Brain pericyte (primary cell): ENCODE measurements around the gene PLEKHG5.

ENCODE experiments used
- DNase-seq: peaks from one replicate; pipeline ENCODE4 v3.0.0-alpha.2; 2012; ENCODE audit warnings: low read depth, low spot score

Gene PLEKHG5

GRCh38 chr1:6477039-6477820 lies 14.2 kb downstream of the PLEKHG5 start:
- no peak for DNase-seq

GRCh38 chr1:6476483-6476882 lies 15.0 kb downstream of the PLEKHG5 start:
- DNase-seq = no peak

GRCh38 chr1:6475381-6476133 lies 15.9 kb downstream of the PLEKHG5 start:
- DNase-seq = no peak

- DNase-seq = no peak
Observed at GRCh38 chr1:6474815-6475282, 16.6 kb downstream of the PLEKHG5 start.

GRCh38 chr1:6473974-6474814 lies 17.3 kb downstream of the PLEKHG5 start:
- no peak for DNase-seq

GRCh38 chr1:6473156-6473555 lies 18.3 kb downstream of the PLEKHG5 start:
- DNase-seq = no peak

GRCh38 chr1:6472391-6472790 lies 19.1 kb downstream of the PLEKHG5 start:
- no peak for DNase-seq

GRCh38 chr1:6471970-6472368 lies 19.5 kb downstream of the PLEKHG5 start:
- DNase-seq = no peak

GRCh38 chr1:6471086-6471969 lies 20.1 kb downstream of the PLEKHG5 start:
- no peak for DNase-seq

GRCh38 chr1:6470132-6471085 lies 21.1 kb downstream of the PLEKHG5 start:
- DNase-seq = no peak

GRCh38 chr1:6468729-6469461 lies 22.6 kb downstream of the PLEKHG5 start:
- DNase-seq = no peak

GRCh38 chr1:6467744-6468688 lies 23.5 kb downstream of the PLEKHG5 start:
- no peak for DNase-seq

GRCh38 chr1:6467224-6467623 lies 24.2 kb downstream of the PLEKHG5 start:
- no peak for DNase-seq

- DNase-seq = no peak
Observed at GRCh38 chr1:6466751-6467150, 24.7 kb downstream of the PLEKHG5 start.

GRCh38 chr1:6466023-6466422 lies 25.4 kb downstream of the PLEKHG5 start, which contains the start of gene TNFRSF25:
TNFRSF25 (minus strand) TSS chr1:6466173; CDS start chr1:6466107, 66 bp downstream.
- DNase-seq = no peak

GRCh38 chr1:6465461-6466005 lies 25.9 kb downstream of the PLEKHG5 start:
- no peak for DNase-seq

- no peak for DNase-seq
Observed at GRCh38 chr1:6464915-6465314, 26.6 kb downstream of the PLEKHG5 start.

GRCh38 chr1:6464514-6464836 lies 27.0 kb downstream of the PLEKHG5 start:
- no peak for DNase-seq
